ENCODE data around the gene YLPM1.

Gene YLPM1

GRCh38 chr14:74793506-74794155, 30.5 kb downstream of the YLPM1 start:
- no peak for DNase-seq (ENCODE audit: low read depth in 3 of 3)

DNA sequence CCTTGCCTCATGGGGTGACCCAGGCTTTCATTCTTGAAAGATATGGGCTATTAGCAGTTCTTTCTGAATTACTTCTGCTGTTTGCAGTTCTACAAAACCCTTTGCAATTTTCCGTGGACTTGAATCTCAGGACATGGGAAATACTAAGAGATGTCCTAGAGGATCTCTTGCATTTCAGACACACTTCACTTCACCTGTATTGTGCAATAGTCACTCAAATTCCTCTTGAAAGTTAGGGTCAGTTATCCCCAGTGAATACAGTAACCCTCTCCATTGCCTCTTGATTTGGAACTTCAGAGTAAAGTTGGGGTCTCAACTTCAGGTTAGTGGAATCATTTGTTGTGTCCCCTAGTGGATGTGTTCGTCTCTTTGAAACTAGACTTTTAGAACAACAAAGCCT, 31.8 kb downstream of the YLPM1 start:
- DNase-seq (ENCODE audit: low read depth in 3 of 3), result no peak

- no peak for DNase-seq (ENCODE audit: low read depth in 3 of 3)
Measured at GRCh38 chr14:74799765-74800164, 36.6 kb downstream of the YLPM1 start.

DNA sequence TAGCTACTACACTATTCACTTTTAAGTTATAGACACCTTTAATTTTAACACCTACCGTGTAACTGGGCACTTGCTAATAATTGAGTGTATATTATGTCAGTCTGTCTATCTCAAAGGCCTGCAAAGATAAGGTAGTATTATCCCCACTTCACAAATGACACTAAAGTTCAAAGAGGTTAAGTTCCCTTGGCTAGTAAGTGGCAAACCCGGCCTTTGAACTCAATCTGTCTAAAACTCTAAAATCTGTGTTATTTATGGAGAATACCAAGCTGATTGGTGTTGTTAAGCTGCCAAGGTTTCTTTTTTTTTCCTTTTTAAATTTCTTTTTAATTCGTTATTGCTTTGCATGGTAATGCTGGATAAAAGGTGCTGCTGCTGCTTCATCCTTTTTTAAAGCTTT, 37.7 kb downstream of the YLPM1 start:
- no peak for DNase-seq (ENCODE audit: low read depth in 3 of 3)

DNA sequence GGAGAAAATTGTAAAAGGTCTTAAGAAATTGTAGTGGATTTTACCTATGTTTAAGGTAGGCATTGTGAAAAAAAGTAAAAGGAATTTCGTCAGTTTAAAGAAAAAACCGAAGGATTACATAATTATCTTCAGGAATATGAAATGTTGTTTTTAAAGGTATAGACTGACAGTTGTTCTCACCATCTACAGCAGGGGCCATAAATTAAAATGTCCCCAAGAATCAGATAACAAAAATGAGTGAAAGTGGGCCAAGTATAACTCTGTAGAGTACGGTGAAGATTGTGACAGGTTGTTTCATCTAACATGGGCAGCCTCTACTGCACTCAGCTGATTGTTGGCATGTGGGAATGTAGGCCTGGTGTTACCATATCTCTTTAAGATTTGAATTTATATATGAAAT, 38.3 kb downstream of the YLPM1 start:
- DNase-seq (ENCODE audit: low read depth in 3 of 3), result no peak

DNA sequence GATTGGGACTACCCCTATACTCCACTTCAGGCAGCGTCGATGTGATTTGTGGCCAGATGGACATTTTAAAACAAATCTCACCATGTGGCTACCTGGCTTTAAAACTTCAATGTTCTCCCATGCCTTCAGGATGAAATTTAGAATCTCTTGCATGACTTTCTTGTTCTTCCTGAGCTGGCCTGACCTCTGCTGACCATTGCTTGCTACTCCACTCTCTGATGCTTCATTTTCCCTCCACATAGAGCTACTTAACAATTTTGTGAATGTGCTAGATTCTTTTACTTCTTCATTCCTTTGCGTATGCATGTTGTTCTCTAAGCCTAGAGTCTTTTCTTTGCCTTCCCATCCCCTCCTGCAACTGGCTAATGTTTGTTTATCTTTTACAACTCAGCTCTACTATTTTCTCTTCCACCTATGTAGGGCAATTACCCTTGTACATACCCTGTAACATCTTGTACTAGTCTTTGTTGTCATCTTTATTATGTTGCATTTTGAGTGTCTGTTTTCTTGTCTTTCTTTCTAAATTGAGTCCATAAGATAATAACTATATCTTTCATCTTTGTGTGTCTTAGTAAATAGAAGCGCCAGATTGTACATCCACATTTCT, 41.2 kb downstream of the YLPM1 start:
- no peak for DNase-seq (ENCODE audit: low read depth in 3 of 3)

- no peak for DNase-seq (ENCODE audit: low read depth in 3 of 3)
Measured at GRCh38 chr14:74807853-74808545, 44.9 kb downstream of the YLPM1 start.

DNA sequence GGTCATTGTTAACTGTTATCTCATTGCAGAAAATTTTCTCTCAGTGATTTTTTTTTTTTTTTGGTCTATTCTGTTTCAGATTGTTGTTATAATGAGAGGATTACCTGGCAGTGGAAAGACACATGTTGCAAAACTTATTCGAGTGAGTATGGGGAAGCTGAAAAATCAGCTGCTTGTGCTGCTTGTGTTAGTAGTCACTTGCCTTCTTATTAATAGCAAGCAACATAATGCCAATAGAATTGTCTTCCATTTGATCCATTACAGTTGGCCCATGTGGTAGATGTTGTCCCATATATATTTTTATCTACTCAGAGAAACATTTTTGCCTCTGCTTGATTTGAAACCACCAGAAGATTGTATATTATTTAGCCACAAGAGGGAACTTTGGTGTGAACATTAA, 53.0 kb downstream of the YLPM1 start:
- DNase-seq (ENCODE audit: low read depth in 3 of 3), result no peak

DNA sequence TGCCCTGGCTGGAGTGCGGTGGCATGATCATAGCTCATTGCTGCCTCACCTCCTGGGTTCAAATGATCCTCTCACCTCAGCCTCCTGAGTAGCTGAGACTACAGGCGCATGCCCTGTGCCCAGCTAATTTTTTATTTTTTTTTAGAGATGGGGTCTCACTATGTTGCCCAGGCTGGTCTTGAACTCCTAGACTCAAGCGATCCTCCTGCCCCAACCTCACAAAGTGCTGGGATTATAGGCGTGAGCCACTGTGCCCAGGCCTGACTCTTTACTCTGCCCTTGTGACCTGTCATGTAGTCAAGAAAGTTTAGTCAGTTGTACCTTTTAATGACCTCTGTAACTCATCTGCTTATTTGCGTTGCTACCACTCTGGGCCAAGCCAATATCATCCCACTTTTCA, 57.2 kb downstream of the YLPM1 start:
- no peak for DNase-seq (ENCODE audit: low read depth in 3 of 3)

DNA sequence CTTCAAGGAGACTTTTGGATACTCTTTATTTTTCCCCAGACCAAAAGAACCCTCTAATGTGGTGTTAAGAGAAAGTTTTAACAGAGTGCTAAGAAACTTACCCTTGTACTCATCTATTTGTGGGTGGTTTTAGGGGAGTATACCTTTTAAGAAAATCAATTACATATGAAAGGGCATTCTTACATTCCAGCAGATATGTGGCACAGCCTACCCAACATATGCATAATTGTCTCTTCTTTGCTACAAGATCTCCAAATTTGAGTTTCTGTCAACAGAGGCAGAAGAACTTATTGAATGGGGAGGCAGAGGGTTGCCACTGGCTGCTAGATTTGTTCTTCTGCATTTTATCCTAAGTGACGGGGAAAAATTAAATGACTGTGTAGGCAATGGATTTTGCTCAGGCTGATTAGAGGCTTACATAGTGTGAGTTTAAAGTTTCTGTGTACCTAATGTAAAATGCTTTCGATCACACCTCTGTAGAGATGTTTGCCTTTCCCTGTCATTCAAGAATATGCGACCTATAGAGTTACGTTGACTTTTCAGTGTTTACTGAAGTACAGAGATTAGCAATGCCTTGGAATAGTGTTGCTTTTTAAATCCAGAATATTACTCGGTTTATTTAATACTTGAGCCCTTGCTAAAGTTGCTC, 58.3 kb downstream of the YLPM1 start:
- DNase-seq (ENCODE audit: low read depth in 3 of 3), result no peak

DNA sequence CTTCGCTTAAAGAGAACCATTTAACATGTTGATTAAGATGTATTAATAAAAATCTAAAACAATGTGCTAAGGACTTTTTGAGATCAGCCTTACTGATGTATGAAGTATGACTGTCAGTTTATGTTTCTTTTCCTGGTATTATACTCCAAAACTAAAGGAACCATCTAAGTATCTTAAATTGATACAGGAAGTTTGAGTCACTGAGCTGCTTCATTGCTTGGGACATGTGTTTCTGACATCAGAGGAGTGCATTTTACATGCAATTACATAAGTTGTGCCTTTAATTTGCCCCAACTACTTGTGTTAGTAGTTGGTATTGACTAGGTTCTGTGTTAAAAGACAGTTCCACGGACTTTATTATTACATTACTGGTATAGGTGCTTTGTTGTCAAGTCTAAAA, 61.9 kb downstream of the YLPM1 start:
- DNase-seq (ENCODE audit: low read depth in 3 of 3), result no peak

DNA sequence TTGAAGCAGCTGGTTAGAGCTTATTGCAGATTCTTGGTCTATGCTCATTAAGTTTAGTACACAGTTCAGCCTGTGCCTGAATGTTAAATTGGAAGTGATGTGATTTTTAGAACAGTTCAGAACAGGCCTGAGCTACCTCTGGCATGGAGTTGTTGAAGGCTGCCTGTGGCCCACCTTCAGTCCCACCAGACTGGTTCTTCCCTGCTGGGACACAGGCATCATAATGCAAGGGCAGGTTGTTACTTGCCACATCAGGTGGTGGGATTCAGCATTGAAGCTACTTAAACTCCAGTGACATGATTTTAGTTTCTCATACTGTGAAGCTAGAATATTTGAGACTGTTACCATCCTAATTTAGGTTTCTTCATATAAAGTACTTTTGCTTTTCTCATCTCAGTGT, 63.5 kb downstream of the YLPM1 start:
- no peak for DNase-seq (ENCODE audit: low read depth in 3 of 3)

DNA sequence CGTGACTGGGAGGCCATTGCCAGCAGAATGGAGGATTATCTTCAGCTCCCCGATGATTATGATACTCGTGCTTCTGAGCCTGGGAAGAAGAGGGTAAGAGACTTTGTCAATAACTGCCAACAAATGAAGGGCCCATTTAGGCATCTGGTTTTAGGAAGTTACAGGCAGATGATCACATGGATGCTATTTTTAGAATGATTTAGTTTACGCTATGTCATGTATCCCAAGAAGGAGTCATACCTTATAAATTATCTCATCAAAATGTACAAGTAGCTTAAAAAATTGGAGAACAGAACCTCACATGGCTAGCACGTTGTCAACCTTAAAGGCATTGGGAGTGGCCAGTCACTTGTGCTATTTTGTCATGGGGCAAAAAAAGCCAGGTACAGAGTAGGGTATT, 66.1 kb downstream of the YLPM1 start:
- DNase-seq (ENCODE audit: low read depth in 3 of 3), result no peak

- DNase-seq (ENCODE audit: low read depth in 3 of 3), result no peak
Measured at GRCh38 chr14:74832849-74833248, 69.7 kb downstream of the YLPM1 start.

- DNase-seq (ENCODE audit: low read depth in 3 of 3), result no peak
Measured at GRCh38 chr14:74834692-74835392, 71.7 kb downstream of the YLPM1 start.

GRCh38 chr14:74835645-74836250, 72.6 kb downstream of the YLPM1 start:
- DNase-seq (ENCODE audit: low read depth in 3 of 3), result no peak

GRCh38 chr14:74836251-74836960, 73.3 kb downstream of the YLPM1 start:
- DNase-seq (ENCODE audit: low read depth in 3 of 3), result no peak

DNA sequence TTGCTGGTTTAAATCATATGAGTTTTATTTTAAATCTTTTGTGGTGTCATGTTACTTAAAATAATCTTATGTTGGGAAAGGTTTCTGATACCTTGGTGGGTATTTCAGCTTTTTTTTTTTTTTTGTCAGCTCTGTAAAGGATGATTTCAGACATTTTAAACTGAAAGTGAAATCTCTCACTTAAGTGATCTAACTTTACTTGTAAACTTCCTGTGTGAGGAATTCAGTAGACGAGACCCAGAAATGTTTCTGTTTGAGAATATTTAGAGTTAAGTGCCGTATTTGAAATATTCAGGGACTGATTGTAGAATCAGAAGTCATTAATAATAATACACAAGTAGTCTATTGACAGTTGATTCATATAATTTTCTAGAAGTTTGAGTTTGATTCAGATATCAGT, 75.0 kb downstream of the YLPM1 start:
- DNase-seq (ENCODE audit: low read depth in 3 of 3), result no peak

- DNase-seq (ENCODE audit: low read depth in 3 of 3), result no peak
Measured at GRCh38 chr14:74840603-74841030, 77.5 kb downstream of the YLPM1 start.

- DNase-seq (ENCODE audit: low read depth in 3 of 3), result no peak
Measured at GRCh38 chr14:74841230-74842207, 78.4 kb downstream of the YLPM1 start.

All from stimulated activated CD4-positive, alpha-beta T cell treated with anti-CD3 and anti-CD28 coated beads, TNF-alpha, amount 100 ng/mL, for 4 hours (primary cell).